Measurements from ENCODE around the gene PARP2.

DNA sequence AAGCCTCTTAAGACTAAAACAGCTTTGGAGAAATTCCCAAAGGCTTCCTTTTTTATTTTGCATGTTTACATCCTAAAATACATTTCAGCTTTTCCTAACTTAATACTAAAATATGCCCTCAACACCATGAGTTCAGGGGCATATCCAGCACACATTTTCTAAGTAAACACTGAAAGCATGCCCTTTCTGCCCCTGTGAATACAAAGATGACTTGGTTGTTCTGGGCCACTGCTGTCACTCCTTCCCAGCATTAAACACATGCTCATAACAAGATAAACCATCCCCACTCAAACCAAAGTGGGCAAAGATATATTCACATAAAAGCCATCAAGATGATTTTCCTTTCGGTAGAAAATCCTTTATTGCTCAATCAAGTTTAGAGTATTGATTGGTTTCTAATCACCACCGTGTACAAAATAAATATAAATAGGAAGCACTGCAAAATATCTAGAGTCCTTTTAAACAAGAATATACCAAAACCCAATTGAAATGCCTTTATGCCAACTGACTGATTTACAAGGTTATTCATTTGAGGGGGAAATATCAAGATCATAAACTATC lies 12.3 kb upstream of the PARP2 start:
- TF ChIP-seq, protein P1, sequence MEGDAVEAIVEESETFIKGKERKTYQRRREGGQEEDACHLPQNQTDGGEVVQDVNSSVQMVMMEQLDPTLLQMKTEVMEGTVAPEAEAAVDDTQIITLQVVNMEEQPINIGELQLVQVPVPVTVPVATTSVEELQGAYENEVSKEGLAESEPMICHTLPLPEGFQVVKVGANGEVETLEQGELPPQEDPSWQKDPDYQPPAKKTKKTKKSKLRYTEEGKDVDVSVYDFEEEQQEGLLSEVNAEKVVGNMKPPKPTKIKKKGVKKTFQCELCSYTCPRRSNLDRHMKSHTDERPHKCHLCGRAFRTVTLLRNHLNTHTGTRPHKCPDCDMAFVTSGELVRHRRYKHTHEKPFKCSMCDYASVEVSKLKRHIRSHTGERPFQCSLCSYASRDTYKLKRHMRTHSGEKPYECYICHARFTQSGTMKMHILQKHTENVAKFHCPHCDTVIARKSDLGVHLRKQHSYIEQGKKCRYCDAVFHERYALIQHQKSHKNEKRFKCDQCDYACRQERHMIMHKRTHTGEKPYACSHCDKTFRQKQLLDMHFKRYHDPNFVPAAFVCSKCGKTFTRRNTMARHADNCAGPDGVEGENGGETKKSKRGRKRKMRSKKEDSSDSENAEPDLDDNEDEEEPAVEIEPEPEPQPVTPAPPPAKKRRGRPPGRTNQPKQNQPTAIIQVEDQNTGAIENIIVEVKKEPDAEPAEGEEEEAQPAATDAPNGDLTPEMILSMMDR (conservative IDR thresholded peaks at IDR 0.05; ENCODE audit: low read depth, low read length), result no peak
- TF ChIP-seq EZH2 (IDR thresholded peaks at IDR 0.05; ENCODE audit: borderline replicate concordance, low read depth, low read length, poor library complexity, severe bottlenecking), result no peak
